Thyroid gland (tissue), 4 donors: ENCODE measurements around the gene TFF3.

ENCODE experiments used
- CTCF ChIP-seq, 6 experiments: fragments of 200-600 bp in 3 of 6; fragments of 450-650 bp in 3 of 6; sonication (generic) in 3 of 6; IDR thresholded peaks; one replicate each; pipeline ENCODE4 v1.5.1; 2016 to 2019; ENCODE audit warnings: antibody characterized with exemption in 6 of 6, mild to moderate bottlenecking in 2 of 6, inconsistent platforms in 1 of 6, moderate library complexity in 1 of 6
- POLR2A ChIP-seq, 2 donors: fragments of 450-650 bp; IDR thresholded peaks; one replicate each; pipeline ENCODE4 v1.6.1; 2017; ENCODE audit warnings: antibody characterized with exemption in 2 of 2, mild to moderate bottlenecking in 2 of 2, moderate library complexity in 1 of 2

GRCh38 chr21:42343963-42344510 is 28.8 kb upstream of the TFF3 start:
- TF ChIP-seq CTCF (IDR thresholded peaks at IDR 0.05) (no peak), POLR2A (IDR thresholded peaks at IDR 0.05) (no peak)
